Stimulated activated CD8-positive, alpha-beta memory T cell treated with anti-CD3 and anti-CD28 coated beads, Interleukin-12 subunit alpha, Interleukin-12 subunit beta, amount 100 ng/mL, for 4 hours (primary cell): ENCODE results near the gene PHAX.
"Not testable (repeated sequence)": the region's sequence is repeated elsewhere in the genome, so short reads cannot be mapped to it uniquely, and the experiment has no call there.

Experiments used
- DNase-seq: peaks from one replicate; pipeline ENCODE4 v3.0.0-alpha.2; 2020; ENCODE audit warnings: low read depth

Gene PHAX

DNA sequence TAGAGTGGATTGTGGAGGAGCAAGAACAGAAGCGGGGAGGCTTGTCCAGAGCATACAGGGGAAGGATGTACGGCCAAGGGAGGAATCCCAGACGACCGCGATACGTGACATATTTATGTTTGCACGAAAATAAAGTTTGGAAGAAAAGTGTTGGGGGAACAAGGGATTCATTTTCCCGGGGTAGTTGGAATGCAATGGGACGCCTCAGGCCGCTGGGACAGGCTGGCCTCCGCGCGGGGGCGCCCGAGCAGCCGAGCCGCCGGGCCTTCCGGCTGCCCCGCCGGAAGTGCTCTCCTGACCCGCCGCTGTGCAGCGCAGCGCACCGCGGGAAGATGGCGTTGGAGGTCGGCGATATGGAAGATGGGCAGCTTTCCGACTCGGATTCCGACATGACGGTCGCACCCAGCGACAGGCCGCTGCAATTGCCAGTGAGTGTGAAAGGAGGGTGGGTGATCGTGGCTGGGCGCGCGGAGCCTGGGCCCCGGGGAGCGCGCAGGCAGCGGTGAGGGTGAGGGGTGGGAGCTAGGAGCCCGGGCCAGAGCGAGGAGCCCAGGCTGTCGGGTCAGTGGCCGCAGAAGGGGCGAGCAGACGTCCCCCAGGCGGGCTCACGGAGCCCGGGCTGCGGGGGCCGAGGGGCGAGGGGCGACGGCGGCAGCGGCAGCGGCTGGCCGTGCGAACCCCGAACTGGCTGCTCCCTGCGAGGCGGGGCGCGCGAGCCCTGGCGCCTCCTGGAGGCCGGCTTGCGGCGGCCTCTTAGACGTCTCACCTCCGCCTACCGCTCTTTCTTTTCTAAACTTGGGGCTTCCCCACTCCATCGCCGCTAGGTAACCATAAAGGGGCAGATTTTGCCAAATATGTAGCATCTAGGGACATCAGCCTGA is at the start of gene PHAX:
Gene PHAX (plus strand): TSS at position 317 of the 881 bp plus-strand sequence. CDS start 16 bp downstream, at position 333.
- peak; percentile 65 for DNase-seq

DNA sequence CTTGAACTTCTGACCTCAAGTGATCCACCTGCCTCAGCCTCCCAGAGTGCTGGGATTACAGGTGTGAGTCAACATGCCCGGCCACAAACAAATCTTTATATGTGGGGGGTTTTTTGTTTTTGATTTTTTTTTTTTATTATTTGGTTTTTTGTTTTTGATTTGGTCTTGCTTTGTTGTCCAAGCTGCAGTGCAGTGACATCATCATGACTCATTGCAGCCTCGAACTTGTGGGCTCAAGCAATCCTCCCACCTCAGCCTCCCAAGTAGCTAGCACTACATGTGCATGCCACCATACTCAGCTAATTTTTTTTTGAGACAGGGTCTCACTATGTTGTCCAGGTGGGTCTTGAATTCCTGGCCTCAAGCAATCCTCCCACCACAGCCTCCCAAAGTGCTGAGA is 48.1 kb upstream of the PHAX start:
- no peak for DNase-seq

DNA sequence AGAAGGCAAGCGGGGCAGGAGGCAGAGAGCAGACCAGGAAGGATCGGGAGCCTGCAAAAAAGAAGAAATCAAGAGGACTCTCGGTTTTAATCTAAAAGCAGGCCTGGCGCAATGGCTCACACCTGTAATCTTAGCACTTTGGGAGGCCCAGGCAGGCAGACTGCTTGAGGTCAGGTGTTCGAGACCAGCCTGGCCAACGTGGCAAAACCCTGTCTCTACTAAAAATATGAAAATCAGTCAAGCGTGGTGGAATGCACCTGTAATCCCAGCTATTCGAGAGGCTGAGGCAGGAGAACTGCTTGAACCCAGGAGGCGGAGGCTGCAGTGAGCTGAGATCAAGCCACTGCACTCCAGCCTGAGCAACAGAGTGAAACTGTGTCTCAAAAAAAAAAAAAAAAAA is 45.6 kb upstream of the PHAX start:
- not testable (repeated sequence) for DNase-seq

GRCh38 chr5:126561908-126562307 is 38.8 kb upstream of the PHAX start:
- no peak for DNase-seq

DNA sequence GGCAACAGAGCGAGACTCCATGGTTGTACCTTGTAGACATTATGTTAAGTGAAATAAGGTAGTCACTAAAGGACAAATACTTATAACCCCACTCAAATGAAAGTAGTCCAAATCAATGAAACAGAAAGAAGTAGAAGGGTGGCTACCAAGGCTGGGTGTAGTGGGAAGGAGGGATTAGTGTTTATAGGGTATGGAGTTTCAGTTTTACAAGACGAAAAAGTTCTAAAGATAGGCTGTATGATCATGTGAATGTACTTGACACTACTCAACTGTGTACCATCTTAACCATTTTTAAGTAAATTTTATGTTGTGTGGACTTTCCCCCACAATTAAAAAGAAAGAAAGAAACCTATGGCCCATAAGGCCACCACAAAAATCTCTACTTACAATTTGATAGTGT is 37.9 kb upstream of the PHAX start:
- no peak for DNase-seq

DNA sequence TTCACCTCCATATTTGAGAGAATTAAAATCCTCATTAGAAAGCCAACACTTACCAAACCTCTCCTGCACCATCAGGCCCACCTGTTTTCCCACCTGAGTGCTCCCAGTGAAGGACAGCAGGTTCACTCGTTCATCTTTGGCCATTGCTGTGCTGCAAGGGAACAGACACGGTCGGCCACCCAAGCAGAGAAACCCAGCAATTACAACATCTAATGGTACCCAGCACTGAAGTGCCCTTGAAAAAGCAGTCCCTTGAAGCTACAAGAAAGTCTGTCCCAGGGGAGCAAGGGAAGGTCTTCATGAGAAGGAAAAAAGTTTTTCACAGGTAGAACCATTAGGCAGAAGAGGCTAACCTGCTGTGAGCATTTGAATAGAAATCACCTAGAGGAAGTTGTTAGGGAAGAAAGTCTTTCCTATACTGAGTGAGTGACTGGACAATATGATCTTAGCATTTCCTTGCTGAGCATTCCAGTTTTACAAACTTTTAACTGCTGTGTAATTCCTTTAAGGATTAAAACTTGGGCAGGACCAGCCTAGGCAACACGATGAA is 32.5 kb upstream of the PHAX start:
- no peak for DNase-seq

DNA sequence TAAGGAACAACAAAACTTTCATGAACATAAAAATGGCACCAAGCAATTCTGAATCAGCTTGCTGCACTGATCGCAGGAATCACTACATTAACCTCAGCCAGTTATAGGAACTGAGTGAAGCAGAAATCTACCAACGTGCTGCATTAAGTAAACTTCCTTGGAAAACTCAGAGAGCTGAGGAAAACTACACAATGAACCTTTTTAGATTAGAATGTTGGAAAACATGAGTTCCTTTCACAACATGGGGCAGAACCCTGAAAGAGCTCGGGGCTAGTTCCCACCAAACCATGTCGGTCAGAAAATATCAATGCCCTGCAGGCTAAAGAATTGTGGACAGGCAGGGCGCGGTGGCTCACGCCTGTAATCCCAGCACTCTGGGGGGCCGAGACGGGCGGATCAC is 25.1 kb upstream of the PHAX start:
- no peak for DNase-seq

- DNase-seq = no peak
Observed at GRCh38 chr5:126576974-126577373, 23.8 kb upstream of the PHAX start.

DNA sequence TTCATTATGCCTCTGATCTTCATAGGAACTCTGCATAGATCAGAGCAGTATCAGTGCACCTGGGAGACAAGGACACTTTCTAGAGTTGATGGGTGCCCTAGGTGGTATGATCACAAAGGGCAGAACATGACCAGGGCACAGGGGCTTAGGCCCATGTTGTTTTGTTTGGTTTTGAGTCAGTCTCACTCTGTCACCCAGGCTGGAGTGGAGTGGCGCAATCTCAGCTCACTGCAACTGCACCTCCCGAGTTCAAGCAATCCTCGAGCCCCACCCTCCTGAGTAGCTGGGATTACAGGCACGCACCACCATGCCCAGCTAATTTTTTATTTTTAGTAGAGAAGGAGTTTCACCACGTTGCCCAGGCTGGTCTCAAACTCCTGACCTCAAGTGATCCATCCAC is 23.3 kb upstream of the PHAX start:
- DNase-seq = no peak

- no peak for DNase-seq
Observed at GRCh38 chr5:126579716-126580115, 21.0 kb upstream of the PHAX start.

- no peak for DNase-seq
Observed at GRCh38 chr5:126583761-126584160, 17.0 kb upstream of the PHAX start.

GRCh38 chr5:126587551-126588390 is 13.0 kb upstream of the PHAX start:
- DNase-seq = no peak

DNA sequence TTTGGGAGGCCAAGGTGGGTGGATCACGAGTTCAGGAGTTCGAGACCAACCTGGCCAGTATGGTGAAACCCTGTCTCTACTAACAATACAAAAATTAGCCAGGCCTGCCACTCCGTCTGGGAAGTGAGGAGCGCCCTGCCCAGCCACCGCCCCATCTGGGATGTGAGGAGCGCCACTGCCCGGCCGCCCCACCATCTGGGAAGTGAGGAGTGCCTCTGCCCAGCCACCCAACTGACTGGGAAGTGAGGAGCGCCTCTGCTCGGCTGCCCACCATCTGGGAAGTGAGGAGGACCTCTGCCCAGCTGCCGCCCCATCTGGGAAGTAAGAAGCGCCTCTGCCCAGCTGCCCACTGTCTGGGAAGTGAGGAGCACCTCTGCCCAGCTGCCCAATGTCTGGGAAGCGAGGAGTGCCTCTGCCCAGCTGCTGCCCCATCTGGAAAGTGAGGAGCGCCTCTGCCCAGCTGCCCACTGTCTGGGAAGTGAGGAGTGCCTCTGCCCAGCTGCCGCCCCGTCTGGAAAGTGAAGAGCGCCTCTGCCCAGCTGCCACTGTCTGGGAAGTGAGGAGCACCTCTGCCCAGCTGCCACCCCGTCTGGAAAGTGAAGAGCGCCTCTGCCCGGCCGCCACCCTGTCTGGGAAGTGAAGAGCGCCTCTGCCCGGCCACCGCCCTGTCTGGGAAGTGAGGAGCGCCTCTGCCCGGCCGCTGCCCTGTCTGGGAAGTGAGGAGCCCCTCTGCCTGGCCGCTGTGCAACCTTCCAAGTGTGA is 11.0 kb upstream of the PHAX start:
- no peak for DNase-seq

- DNase-seq = no peak
Observed at GRCh38 chr5:126591549-126591948, 9.2 kb upstream of the PHAX start.

- DNase-seq = no peak
Observed at GRCh38 chr5:126594748-126595485, 5.8 kb upstream of the PHAX start, which contains the start of gene ALDH7A1. Gene ALDH7A1 (minus strand): TSS chr5:126595219. CDS start chr5:126595198, 21 bp downstream.

DNA sequence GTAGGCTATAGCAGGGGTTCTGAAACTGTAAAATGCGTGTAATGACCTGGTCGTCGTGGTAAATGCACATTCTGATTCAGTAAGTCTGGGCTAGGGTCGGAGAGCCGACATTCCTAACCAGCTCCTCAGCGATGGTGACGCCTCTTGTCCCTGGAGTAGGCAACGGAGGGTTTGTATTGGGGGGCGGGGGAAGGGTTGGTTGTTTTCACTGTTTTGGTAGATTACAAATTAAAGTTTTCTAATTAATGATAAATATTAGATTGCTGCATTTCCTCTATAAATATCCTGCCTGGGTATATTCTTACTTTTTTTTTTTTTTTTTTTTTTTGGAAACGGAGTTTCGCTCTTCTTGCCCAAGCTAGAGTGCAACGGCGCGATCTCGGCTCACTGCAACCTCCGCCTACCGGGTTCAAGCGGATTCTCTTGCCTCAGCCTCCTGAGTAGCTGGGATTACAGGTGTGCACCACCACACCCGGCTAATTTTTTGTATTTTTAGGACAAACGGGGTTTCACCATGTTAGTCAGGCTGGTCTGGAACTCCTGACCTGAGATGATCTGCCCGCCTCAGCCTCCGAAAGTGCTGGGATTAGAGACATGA is 5.2 kb upstream of the PHAX start:
- no peak for DNase-seq

DNA sequence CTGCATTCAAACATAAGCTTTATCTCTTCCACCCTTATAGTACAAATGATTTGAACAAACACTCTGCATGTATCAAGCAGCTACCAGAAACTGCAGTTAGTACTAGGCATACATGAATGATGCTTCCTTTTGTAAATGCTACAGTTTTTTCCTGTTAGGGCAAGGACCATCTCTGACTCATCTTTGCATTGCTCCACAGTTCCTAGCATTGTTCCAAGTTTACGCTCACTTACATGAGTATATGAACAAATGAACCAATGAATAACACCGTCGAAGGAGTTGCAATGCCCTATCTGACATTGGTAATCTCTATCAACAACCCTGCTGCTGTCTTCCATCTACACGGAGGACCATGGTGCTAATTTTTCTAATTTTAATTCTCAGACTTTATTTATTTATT is 3.6 kb upstream of the PHAX start:
- DNase-seq = no peak

DNA sequence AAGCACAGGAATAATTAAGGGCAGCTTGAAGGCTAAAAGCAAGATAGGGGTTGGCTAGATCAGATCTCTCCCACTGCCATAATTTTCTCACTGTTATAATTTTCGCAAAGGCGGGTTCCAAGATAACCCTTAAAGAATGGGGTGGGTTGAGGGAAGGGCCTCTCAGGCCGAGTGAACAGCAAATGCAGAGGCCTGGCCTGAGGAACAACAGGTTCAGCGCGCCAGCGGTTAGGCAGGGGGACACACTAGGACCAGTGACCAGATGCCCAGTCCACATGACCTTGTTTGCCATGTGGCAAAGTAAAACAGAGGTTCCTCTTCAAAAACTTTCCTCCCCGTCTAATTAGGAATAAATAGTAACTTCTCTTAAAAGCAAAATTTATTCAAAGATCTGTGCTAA is 1.2 kb upstream of the PHAX start:
- DNase-seq = no peak

DNA sequence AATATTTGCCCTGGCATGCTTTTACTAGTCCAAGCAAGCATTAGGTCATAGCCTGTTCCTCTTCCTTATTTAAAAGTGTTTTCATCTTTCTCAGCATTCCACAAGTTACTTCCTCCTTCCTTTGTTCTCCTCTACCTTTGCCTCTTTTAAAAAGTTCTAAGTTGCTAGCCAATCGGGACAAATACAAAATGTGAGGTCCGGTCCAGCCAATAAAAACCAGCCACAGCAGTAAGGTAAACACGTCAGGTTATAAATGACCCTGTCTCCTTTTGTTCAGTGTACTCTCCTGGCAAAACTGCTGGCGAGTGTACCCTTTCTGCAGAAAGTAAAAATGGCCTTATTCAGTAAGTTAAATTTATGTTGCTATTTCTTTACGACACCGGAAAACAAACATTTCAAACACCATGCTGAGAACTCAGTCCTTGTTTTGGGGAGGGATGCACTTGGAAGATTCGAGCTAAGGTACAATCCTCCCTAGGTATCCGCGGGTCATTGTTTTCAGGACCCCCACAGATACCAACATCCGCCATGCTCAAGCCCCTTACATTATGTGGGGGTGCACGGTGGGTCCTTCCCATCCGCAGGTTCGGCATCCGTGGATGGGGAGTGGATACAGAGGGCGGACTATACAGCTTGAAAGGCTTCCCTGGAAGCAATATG is 646 bp upstream of the PHAX start:
- not testable (repeated sequence) for DNase-seq

DNA sequence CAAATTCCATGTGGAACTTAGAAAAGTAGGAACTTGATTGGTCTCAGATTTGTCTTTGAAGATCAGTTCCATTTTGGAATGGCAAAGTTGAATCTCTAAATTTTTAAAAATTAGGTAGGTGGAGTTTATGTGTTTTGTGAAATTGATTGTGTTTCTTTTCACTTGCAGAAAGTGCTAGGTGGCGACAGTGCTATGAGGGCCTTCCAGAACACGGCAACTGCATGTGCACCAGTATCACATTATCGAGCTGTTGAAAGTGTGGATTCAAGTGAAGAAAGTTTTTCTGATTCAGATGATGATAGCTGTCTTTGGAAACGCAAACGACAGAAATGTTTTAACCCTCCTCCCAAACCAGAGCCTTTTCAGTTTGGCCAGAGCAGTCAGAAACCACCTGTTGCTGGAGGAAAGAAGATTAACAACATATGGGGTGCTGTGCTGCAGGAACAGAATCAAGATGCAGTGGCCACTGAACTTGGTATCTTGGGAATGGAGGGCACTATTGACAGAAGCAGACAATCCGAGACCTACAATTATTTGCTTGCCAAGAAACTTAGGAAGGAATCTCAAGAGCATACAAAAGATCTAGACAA is 2.8 kb downstream of the PHAX start:
- no peak for DNase-seq
